Activated CD8-positive, alpha-beta memory T cell treated with anti-CD3 and anti-CD28 coated beads for 36 hours (primary cell): ENCODE data around the gene MPP3. TPM values are rescaled to one million over a fixed set of nuclear protein-coding genes. Genes with fewer than 3 reads are reported as not detected.
"Not testable (repeated sequence)": the region's sequence is repeated elsewhere in the genome, so short reads cannot be mapped to it uniquely, and the experiment has no call there.

ENCODE experiments used
- CTCF ChIA-PET: fragments of 350-600 bp; sonication (Branson Sonifier 250); formaldehyde crosslinking; loops from one replicate; lab custom pipeline; 2021; ENCODE audit warnings: antibody characterized with exemption; lab: Charles Lee
- POLR2A ChIA-PET: fragments of 350-600 bp; sonication (Branson Sonifier 250); formaldehyde crosslinking; loops from one replicate; lab custom pipeline; 2021; ENCODE audit warnings: antibody characterized with exemption; lab: Charles Lee
- total RNA-seq, 2 experiments: library from RNA; stranded (reverse); gene quantifications; one replicate each; pipeline ENCODE4 v1.2.3, GENCODE V29; 2021

MPP3 gene
- total RNA-seq, 2 experiments from 2014 or later, result 0.40 to 0.78 TPM

DNA sequence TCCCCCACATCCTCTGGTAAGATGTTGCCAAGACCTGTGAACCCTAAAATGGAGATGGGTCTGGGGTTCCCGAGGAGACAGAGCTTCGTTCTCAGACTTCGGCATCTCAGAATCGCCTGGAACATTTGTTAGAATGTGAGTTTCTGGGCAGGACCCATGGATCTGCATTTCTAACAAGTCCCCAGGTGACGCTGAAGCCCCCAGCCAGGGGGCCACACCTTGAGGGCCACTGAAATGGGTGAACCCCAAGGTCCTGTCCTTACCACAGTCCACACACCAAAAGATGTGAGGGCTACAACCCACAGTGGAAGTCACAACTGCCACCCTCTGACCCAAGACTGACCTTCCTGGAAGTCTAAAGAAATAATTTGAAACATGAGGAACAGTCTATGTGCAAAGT lies 14.0 kb downstream of the MPP3 start:
- CTCF ChIA-PET, result interaction anchor here (0.7 to 0.8 kb wide), 2 partner anchors 8 to 73 kb away, joined by 3 read pairs; no protein-coding TSS in a partner anchor
- POLR2A ChIA-PET, result interaction anchor here (0.7 kb wide), 1 partner anchor 13 kb away, joined by 3 read pairs; no protein-coding TSS in a partner anchor

DNA sequence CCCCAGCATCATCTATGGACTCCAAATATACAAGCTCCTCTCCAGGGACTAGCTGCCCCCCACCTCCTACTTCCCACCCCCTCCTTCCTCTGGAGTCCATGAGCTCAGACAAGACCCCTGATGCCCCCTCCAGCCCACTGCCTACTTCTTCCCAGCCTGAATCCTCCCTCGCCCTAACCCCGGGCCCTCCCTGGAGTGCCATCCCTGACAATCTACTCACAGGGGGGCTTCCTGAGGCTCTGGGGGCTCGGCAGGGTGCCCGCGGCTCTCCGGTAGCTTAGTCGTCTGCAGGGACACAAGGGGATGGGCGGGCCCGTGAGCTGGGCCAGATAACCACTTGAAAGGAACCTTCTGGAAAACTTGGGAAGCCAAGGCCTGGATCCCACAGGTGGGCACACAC lies 15.1 kb downstream of the MPP3 start:
- CTCF ChIA-PET, result no interaction called here
- POLR2A ChIA-PET, result interaction anchor here (0.6 kb wide), 1 partner anchor 62 kb away, joined by 6 read pairs; no protein-coding TSS in a partner anchor

GRCh38 chr17:43816336-43817320 lies 16.3 kb downstream of the MPP3 start:
- CTCF ChIA-PET, result no interaction called here

DNA sequence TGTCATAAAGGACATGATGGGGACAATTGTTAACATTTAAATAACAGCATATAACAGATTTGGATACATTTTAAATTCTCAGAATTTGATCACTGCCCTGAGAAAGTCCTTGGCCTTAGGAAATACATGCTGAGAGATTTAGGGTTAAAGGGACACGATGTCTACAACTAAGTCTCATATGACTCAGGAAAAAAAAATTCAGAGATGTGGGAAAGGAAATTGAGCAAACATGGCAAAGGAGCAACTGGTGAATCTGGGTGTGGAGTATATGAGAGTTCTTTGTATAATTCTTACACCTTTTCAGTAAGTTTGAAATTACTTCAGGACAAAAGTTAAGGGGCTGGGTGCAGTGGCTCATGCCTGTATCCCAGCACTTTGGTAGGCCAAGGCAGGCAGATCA lies 18.2 kb downstream of the MPP3 start:
- ChIA-PET CTCF (interaction anchor here (1.3 kb wide), 1 partner anchor 32 kb away, joined by 4 read pairs; no protein-coding TSS in a partner anchor), POLR2A (no interaction called here)

More at GRCh38 chr17:43816336-43817320, 16.3 kb downstream of the MPP3 start:
- POLR2A ChIA-PET, result interaction anchor here (0.6 kb wide), 1 partner anchor 255 kb away, joined by 13 read pairs; no protein-coding TSS in a partner anchor

- CTCF ChIA-PET, result no interaction called here
- POLR2A ChIA-PET, result no interaction called here
Measured at GRCh38 chr17:43814026-43814425, 18.9 kb downstream of the MPP3 start.

- POLR2A ChIA-PET, result no interaction called here
- CTCF ChIA-PET, result no interaction called here
Measured at GRCh38 chr17:43813386-43813785, 19.6 kb downstream of the MPP3 start.

- ChIA-PET POLR2A (no interaction called here), CTCF (no interaction called here)
Measured at GRCh38 chr17:43812396-43813265, 20.3 kb downstream of the MPP3 start.

GRCh38 chr17:43810823-43811222 lies 22.1 kb downstream of the MPP3 start:
- POLR2A ChIA-PET, result interaction anchor here (0.6 kb wide), 1 partner anchor 14 kb away, joined by 4 read pairs; no protein-coding TSS in a partner anchor
- CTCF ChIA-PET, result no interaction called here

DNA sequence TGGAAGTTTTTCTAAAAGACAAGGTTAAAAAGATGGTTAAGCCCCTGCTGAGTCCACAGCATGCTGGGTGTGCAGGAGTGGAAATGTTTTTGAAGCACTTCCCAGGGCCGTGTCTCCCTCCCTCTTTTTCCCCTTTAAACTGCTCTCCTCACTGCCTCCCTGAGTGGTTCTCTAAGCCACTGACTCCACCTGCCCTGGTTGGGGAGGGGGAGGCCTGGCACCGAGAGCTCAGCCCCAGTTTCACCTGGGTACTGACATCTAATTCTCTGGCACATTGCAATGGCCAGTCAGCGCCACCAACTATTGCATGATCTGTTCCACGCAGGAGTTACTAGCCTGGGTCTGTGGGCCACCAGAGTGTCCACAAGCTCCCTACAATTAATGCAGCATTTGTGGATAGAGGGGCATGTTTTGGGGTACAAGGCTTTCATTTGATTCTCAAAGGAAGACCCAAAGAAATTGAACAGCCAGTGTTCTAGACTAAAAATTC lies 22.7 kb downstream of the MPP3 start:
- ChIA-PET CTCF (no interaction called here), POLR2A (interaction anchor here (0.6 kb wide), 1 partner anchor 13 kb away, joined by 4 read pairs; no protein-coding TSS in a partner anchor)

DNA sequence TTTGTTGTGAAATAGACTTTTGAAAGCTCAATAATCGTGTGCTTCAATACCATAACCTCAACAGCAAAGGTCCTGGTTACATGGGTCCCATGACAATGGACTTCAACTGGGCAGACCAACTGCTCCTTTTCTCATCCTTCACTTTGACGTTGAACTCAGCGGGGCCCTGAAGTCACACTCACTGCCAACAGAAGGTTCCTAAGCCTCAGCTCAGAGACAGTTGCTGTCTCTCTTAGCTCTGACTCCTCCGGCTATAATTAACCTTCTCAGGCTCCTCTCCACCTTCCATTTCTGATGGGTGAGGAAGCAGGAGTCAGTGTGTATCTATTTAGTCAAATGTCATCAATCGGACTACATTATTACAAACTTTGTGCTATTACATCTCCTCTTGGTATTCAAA lies 23.8 kb downstream of the MPP3 start:
- ChIA-PET CTCF (interaction anchor here (0.5 kb wide), 1 partner anchor 346 kb away, joined by 4 read pairs; no protein-coding TSS in a partner anchor), POLR2A (no interaction called here)

- ChIA-PET CTCF (no interaction called here), POLR2A (no interaction called here)
Measured at GRCh38 chr17:43808076-43808475, 24.9 kb downstream of the MPP3 start.

GRCh38 chr17:43805117-43805516 lies 27.8 kb downstream of the MPP3 start:
- ChIA-PET POLR2A (interaction anchor here (0.6 kb wide), 1 partner anchor 145 kb away, joined by 3 read pairs; no protein-coding TSS in a partner anchor), CTCF (no interaction called here)

DNA sequence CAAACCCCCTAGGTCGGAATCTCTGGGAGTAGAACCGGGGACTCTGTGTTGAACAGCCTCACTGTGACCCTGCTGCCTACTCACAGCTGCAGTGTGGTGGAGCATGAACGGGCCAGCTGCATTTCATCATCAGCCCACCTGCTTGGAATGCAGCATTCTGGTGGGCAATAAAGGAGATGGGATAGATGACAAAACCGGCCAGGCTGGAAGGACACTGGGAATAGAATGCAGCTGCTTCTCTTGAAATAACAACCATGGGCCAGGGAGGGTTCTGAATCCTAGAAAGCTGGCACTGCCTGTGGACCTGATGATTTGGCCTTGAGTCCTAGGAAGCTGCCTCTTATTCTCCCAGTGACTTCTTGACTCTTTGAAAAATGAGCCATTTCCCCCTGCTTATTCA lies 29.2 kb downstream of the MPP3 start:
- POLR2A ChIA-PET, result no interaction called here
- CTCF ChIA-PET, result no interaction called here

DNA sequence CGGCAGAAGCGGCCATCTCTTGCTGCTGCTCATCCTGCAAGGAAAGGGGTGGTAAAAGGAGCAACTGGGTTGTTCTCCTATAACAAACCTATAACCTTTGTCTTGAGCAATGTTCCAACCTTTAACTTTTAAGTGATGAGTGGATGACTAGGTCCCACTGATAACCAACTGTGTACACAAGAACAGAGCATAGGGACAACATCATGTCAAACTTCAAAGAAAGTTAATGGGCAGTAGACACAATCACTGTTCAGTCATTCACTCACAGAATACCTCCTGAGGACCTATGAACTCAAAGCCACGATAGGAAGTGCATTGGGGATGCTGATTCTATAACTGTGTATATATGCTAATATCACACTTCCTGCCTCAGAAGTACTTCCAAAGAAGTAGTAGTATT lies 31.1 kb downstream of the MPP3 start:
- CTCF ChIA-PET, result no interaction called here
- POLR2A ChIA-PET, result no interaction called here

- ChIA-PET POLR2A (no interaction called here), CTCF (interaction anchor here (1.5 kb wide), 1 partner anchor 78 kb away, joined by 3 read pairs; no protein-coding TSS in a partner anchor)
Measured at GRCh38 chr17:43800736-43801135, 32.2 kb downstream of the MPP3 start.

DNA sequence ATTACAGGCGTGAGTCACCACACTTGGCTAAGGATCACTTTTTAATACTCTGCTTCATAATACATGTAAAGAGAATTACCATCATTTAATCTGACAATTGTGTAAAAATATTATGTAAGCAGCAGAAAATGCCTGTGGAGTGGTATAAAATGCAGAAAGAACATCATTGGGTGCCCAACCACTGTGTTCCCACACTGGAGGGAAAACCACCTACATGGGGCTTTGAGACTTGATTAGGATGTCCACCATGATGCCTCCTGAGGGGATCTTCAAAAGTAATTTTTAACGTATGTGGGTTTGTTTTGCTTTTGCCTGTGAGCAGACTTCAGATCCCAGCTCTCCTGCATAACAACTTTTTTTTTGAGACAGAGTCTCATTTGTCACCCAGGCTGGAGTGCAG lies 33.9 kb downstream of the MPP3 start:
- ChIA-PET POLR2A (no interaction called here), CTCF (no interaction called here)

DNA sequence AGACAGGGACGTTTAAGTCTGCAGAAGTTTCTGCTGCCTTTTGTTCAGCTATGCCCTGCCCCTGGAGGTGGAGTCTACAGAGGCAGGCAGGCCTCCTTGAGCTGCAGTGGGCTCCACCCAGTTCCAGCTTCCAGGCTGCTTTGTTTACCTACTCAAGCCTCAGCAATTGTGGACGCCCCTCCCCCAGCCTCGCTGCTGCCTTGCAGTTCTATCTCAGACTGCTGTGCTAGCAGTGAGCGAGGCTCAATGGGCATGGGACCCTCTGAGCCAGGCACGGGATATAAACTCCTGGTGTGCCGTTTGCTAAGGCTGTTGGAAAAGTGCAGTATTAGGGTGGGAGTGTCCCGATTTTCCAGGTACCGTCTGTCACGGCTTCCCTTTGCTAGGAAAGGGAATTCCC lies 34.9 kb downstream of the MPP3 start:
- POLR2A ChIA-PET, result interaction anchor here (0.6 kb wide), 1 partner anchor 13 kb away, joined by 3 read pairs; no protein-coding TSS in a partner anchor
- CTCF ChIA-PET, result not testable (repeated sequence)

- CTCF ChIA-PET, POLR2A ChIA-PET: not testable (repeated sequence)
Measured at GRCh38 chr17:43792668-43793067, 40.3 kb downstream of the MPP3 start.

DNA sequence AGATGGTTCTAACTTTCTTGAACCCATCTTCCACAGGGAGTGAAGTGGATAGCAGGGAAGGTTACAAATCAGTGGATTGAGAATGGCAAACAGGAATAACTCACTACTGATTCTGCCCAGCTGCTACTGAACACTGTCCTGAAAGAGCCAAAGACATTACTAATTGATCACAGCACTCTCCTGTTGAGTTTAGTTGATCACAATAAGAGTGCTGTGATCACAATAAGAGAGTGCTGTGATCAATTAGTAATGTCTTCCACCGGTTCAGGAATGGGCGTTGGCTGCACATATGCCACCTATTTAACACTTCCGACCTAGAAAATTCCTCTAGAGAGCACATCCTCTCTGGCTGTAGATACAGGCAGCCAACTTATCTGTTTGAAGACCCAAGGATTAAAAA lies 41.4 kb downstream of the MPP3 start:
- ChIA-PET CTCF (no interaction called here), POLR2A (no interaction called here)
